GM23338 (cell line): ENCODE results near the gene GABBR1. TPM values are rescaled to one million over a fixed set of nuclear protein-coding genes. Genes with fewer than 3 reads are reported as not detected.

ENCODE experiments used
- ATAC-seq: fragments of 200-7000 bp; cut with Tn5 transposase; 3 replicates; pipeline ENCODE4 v1.9.1; 2020
- DNase-seq: peaks from one replicate; pipeline ENCODE4 v3.0.0-alpha.2; 2015; ENCODE audit warnings: low spot score
- H2AFZ ChIP-seq: fragments of 200-600 bp; sonication (generic); 2 replicates; pipeline ENCODE4 v1.8.0; 2016; ENCODE audit warnings: antibody characterized with exemption, mild to moderate bottlenecking, moderate library complexity
- H3F3A ChIP-seq: fragments of 200-600 bp; sonication (generic); replicated peaks from 2 replicates; pipeline ENCODE4 v1.8.0; 2017; ENCODE audit warnings: antibody characterized with exemption, mixed run types, low read depth
- H3K27ac ChIP-seq: fragments of 200-600 bp; sonication (generic); 2 replicates; pipeline ENCODE4 v1.6.1; 2016; ENCODE audit warnings: low read depth
- H3K27me3 ChIP-seq: fragments of 200-600 bp; sonication (generic); 2 replicates; pipeline ENCODE4 v1.8.0; 2016; ENCODE audit warnings: mild to moderate bottlenecking, mixed run types, moderate library complexity; ENCODE audit not compliant: insufficient read depth
- H3K36me3 ChIP-seq: fragments of 200-600 bp; sonication (generic); 2 replicates; pipeline ENCODE4 v1.8.0; 2016; ENCODE audit warnings: mild to moderate bottlenecking; ENCODE audit not compliant: insufficient read depth
- H3K4me1 ChIP-seq: fragments of 200-600 bp; sonication (generic); 2 replicates; pipeline ENCODE4 v1.8.0; 2016; ENCODE audit warnings: mild to moderate bottlenecking, moderate library complexity; ENCODE audit not compliant: insufficient read depth
- H3K4me2 ChIP-seq: fragments of 200-600 bp; sonication (generic); 2 replicates; pipeline ENCODE4 v1.7.1; 2017; ENCODE audit warnings: mixed run types
- H3K4me3 ChIP-seq: fragments of 200-600 bp; sonication (generic); 2 replicates; pipeline ENCODE4 v1.6.1; 2016; ENCODE audit warnings: mixed run types
- H3K79me2 ChIP-seq: fragments of 200-600 bp; sonication (generic); replicated peaks from 2 replicates; pipeline ENCODE4 v1.8.0; 2017; ENCODE audit warnings: mild to moderate bottlenecking; ENCODE audit not compliant: insufficient read depth
- H3K9me2 ChIP-seq: fragments of 200-600 bp; sonication (generic); 2 replicates; pipeline ENCODE4 v1.8.0; 2017; ENCODE audit not compliant: insufficient read depth
- H4K20me1 ChIP-seq: fragments of 200-600 bp; sonication (generic); replicated peaks from 2 replicates; pipeline ENCODE4 v1.8.0; 2017; ENCODE audit warnings: mild to moderate bottlenecking; ENCODE audit not compliant: insufficient read depth
- H3K27ac Mint-ChIP-seq: 2 replicates; pipeline ENCODE4 v1.8.0; 2020; ENCODE audit warnings: inconsistent platforms, mild to moderate bottlenecking, moderate library complexity, mixed read lengths
- H3K27me3 Mint-ChIP-seq: 3 replicates; pipeline ENCODE4 v1.8.0; 2022; ENCODE audit warnings: low read depth, mild to moderate bottlenecking, moderate library complexity, mixed read lengths, inconsistent platforms; ENCODE audit not compliant: insufficient read depth, poor library complexity
- H3K36me3 Mint-ChIP-seq: 3 replicates; pipeline ENCODE4 v1.8.0; 2021; ENCODE audit warnings: low read depth, mild to moderate bottlenecking, inconsistent platforms, moderate library complexity, mixed read lengths
- H3K4me1 Mint-ChIP-seq: 3 replicates; pipeline ENCODE4 v1.8.0; 2020; ENCODE audit warnings: mild to moderate bottlenecking, inconsistent platforms, mixed read lengths
- H3K4me3 Mint-ChIP-seq: 3 replicates; pipeline ENCODE4 v1.8.0; 2021; ENCODE audit warnings: moderate library complexity, mild to moderate bottlenecking, inconsistent platforms, mixed read lengths
- H3K9me3 Mint-ChIP-seq: 3 replicates; pipeline ENCODE4 v1.8.0; 2020; ENCODE audit warnings: moderate library complexity, mild to moderate bottlenecking, inconsistent platforms, mixed read lengths
- CREB1 ChIP-seq: fragments of 250-450 bp; sonication (Bioruptor Pico); IDR thresholded peaks from 2 replicates; pipeline ENCODE4 v1.5.0; 2020; ENCODE audit warnings: low read depth, mild to moderate bottlenecking, moderate library complexity
- CTCF ChIP-seq, 2 experiments: fragments of 200-600 bp in 1 of 2; sonication (generic) in 1 of 2; conservative IDR thresholded peaks; 2 replicates each; pipeline versions ENCODE4 v1.5.1 to v1.6.1; 2016 to 2017; ENCODE audit warnings: antibody characterized with exemption in 2 of 2, low read depth in 2 of 2, mild to moderate bottlenecking in 2 of 2, moderate library complexity in 1 of 2
- ETS1 ChIP-seq: IDR thresholded peaks from 2 replicates; pipeline ENCODE4 v1.6.1; 2016; ENCODE audit warnings: antibody characterized with exemption
- EZH2 ChIP-seq: fragments of 200-600 bp; sonication (generic); IDR thresholded peaks from one replicate; pipeline ENCODE4 v1.8.0; 2017; ENCODE audit warnings: antibody characterized with exemption, mild to moderate bottlenecking, low read depth; ENCODE audit not compliant: unreplicated experiment
- EZH2phosphoT487 ChIP-seq: fragments of 200-600 bp; sonication (generic); IDR thresholded peaks from one replicate; pipeline ENCODE4 v1.8.1; 2018; ENCODE audit warnings: antibody characterized with exemption; ENCODE audit not compliant: unreplicated experiment
- POLR2AphosphoS5 ChIP-seq: IDR thresholded peaks from 2 replicates; pipeline ENCODE4 v1.6.1; 2016; ENCODE audit warnings: antibody characterized with exemption, low read depth
- polyA plus RNA-seq: library from polyadenylated mRNA; unstranded; fragments of >200 nt; fragmentation: Nextera tagmentation; extraction: Ambion mirVana; gene quantifications from 2 replicates; pipeline ENCODE4 v1.2.1, GENCODE V29; 2016
- total RNA-seq: library from RNA; depleted of rRNA; stranded (reverse); fragments of >200 nt; shearing (Covaris generic); gene quantifications from 2 replicates; pipeline ENCODE4 v1.2.3, GENCODE V29; 2014

The GABBR1 gene
- total and polyA plus RNA-seq, 2 experiments from 2014 or later: 42.8 to 78.9 TPM

GRCh38 chr6:29649701-29650673 is 17.0 kb upstream of the GABBR1 start:
- Histone ChIP-seq H3K79me2 (no peaks in the 10 kb centered on the region), H3K4me2 (peak overlapping the region; percentile 77), H4K20me1 (no peaks in the 10 kb centered on the region), H3F3A (no peaks in the 10 kb centered on the region), H3K4me1 (peaks cover 20% of the 10 kb centered on the region), H3K9me2 (no peaks in the 10 kb centered on the region), H3K36me3 (no peaks in the 10 kb centered on the region), H3K4me3 (peak overlapping the region; percentile 51), H3K27me3 (no peaks in the 10 kb centered on the region), H2AFZ (no peak overlapping the region), H3K27ac (peak overlapping the region; percentile 82)
- H3K36me3 Mint-ChIP-seq: no peaks in the 10 kb centered on the region
- peaks cover 22% of the 10 kb centered on the region for H3K4me1 Mint-ChIP-seq
- DNase-seq (peak; percentile 100), ATAC-seq (peak; percentile 86)
- H3K27me3 Mint-ChIP-seq: peaks cover 2% of the 10 kb centered on the region
- H3K4me3 Mint-ChIP-seq: peak overlapping the region; percentile 86
- no peaks in the 10 kb centered on the region; the same call in 2 of the 3 replicates for H3K9me3 Mint-ChIP-seq
- TF ChIP-seq EZH2 (no peak), CREB1 (CRISPR knock-in tag) (peak; percentile 97), POLR2AphosphoS5 (peak; percentile 91), EZH2phosphoT487 (no peak), ETS1 (no peak), CTCF (conservative IDR thresholded peaks at IDR 0.05; ENCODE audit: low read depth in 2 of 2) (peak; percentile 95)
- peak overlapping the region; percentile 94 for H3K27ac Mint-ChIP-seq

- Mint-ChIP-seq H3K9me3 (no peaks in the 10 kb centered on the region; the same call in 2 of the 3 replicates), H3K36me3 (no peaks in the 10 kb centered on the region), H3K4me3 (no peak overlapping the region), H3K27ac (no peak overlapping the region), H3K4me1 (peaks cover 17% of the 10 kb centered on the region; the same call in 2 of the 3 replicates), H3K27me3 (peaks cover 2% of the 10 kb centered on the region)
- Histone ChIP-seq H3K36me3 (no peaks in the 10 kb centered on the region), H3K79me2 (no peaks in the 10 kb centered on the region), H2AFZ (no peak overlapping the region), H3K9me2 (no peaks in the 10 kb centered on the region), H3K27me3 (no peaks in the 10 kb centered on the region), H3K27ac (peak overlapping the region; percentile 2; the same call in 1 of the 2 replicates), H3K4me1 (peaks cover 20% of the 10 kb centered on the region), H3K4me2 (no peak overlapping the region), H3F3A (no peaks in the 10 kb centered on the region), H3K4me3 (no peak overlapping the region), H4K20me1 (no peaks in the 10 kb centered on the region)
- DNase-seq (peak; percentile 86), ATAC-seq (peak; percentile 39)
- TF ChIP-seq CTCF (conservative IDR thresholded peaks at IDR 0.05; ENCODE audit: low read depth in 2 of 2): peak; percentile 94 to 99
- TF ChIP-seq EZH2: no peak
Observed at GRCh38 chr6:29647927-29648642, 15.1 kb upstream of the GABBR1 start.
